Measurements from ENCODE around the gene SLC39A13.

SLC39A13 gene

GRCh38 chr11:47384498-47384897 is 23.9 kb upstream of the SLC39A13 start:
- DNase-seq (ENCODE audit: low spot score): no peak

DNA sequence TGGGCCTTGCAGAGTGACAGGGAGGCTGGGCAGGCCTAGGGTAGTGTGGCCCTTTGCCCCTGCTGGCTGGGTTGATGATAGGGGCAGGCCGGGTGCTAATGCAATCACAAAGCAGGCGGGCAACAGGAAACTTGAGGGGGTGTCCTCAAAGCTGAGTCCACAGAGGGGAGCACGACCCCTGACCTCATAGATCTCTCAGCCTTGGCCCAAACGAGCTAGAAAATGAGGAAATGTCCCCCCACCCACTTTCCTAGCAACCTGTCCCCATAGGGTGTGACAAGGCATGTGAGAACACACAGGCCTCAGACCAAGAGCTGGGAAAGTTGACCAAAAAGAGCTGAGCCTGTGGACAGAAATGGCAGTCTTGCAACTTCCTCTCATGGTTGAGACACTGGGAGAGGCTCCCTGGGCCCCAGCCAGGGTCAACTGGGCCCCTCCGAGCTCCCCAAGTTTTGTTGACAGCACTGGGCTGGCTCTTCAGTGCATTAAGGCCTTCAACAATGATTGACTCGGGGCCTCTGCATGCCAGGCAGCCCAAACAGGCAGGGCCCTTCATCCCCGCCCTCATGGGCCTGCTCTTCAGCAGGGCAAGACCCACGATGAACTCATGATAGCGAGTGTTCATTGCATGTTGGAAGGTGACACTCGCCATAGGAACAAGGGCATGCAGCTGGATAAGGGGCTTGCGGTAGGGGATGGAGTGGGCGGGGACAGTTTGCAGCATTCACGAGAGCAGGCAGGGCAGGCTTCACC is 20.3 kb upstream of the SLC39A13 start:
- no peak for DNase-seq (ENCODE audit: low spot score)

DNA sequence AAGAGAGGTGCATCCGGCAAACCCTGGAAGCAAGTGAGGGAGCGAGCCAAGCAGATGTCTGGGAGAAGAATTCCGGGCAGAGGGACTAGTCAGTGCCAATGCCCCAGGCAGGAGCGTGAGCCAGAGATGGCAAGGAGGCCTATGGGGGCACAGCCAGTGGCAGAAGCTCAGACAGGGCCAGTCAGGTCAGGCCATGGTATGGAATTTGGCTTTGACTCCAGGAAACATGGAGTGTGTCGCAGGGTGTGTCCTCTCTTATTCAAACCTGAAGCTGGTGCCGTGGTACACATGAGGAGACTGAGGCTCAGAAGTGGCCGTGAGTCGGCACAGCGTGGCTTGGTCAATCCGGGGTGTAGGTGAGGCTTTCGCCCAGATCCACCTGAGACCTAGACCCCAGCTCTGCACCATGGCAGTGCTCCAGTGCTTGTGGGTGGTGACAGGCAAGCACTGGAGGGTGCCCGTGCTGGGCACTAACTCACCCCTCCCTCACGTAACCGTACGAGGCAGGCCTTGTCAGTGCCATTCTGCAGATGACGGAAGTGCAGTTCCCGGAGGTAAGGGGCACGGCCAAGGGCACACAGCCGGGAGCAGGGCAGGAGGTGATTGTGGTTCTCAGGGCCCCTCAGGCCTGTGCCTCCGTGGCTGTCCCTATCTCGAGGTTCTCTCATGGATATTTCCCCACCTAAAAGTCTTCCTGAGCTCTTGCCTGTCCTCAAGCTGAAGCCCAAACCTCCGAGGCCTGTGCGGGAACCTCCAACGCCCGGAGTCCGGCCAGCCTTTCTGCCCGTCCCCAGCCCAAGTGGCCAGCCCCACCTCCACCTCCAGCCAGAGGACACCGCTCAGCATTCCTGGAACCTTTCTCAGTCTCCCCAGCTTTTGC is 19.5 kb upstream of the SLC39A13 start:
- no peak for DNase-seq (ENCODE audit: low spot score)

GRCh38 chr11:47389577-47390421 is 18.6 kb upstream of the SLC39A13 start:
- no peak for DNase-seq (ENCODE audit: low spot score)

GRCh38 chr11:47390422-47390760 is 18.0 kb upstream of the SLC39A13 start:
- DNase-seq (ENCODE audit: low spot score): no peak

DNA sequence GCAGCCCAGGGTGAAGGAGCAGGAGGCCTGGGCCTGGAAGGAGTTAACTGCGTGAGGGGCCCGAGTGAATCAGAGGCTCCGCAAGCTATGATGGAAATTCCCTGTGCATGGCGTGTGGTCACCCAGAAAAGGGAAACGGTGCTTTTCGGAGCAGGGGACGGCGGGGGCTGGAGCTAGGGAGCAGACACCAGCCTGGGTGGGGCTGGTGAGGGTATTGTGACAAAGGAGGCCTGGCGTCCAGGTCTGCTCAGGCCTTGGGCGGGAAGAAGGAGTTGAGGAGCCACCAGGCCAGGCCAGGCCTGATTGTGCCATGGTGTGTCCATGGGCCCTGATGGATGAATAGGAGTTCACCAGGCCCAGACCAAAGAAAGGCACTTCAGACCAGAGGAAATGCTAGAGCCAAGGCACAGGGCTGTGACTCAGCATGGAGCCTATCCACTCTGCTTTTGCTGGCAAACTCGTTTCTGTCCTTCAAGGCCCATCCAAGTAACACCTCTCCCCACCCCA is 17.3 kb upstream of the SLC39A13 start:
- no peak for DNase-seq (ENCODE audit: low spot score)

- DNase-seq (ENCODE audit: low spot score): no peak
Observed at GRCh38 chr11:47391711-47392432, 16.5 kb upstream of the SLC39A13 start.

DNA sequence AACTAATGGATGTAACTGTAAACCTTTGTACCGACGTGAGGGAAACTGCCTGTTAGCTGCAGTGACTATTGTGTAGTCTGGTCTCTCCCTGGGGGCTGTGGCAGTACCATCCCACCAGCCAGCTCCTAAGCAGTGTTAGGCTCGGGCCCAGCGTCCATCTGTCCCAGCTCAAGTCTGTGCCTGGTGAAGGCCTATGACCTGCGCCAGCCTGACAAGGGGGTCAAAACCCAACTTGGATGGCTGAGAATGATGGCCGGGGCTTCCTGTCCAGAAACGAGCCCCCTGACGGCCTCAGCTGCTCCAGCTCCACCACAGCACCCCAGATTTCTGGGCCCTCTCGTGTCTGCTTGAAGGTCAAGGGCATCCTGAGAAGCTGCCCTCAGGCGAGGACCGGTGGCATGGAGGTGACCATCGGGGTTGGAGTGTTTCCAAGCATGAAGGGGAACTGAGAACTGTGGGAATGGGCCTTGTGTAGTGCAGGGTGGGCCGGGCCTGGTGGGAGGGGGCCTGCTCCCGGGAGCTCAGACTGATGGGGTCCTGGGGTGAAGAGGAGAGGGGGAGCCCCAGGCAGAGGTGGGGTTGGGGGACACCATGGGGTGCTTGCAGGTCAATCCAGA is 15.7 kb upstream of the SLC39A13 start:
- no peak for DNase-seq (ENCODE audit: low spot score)

DNA sequence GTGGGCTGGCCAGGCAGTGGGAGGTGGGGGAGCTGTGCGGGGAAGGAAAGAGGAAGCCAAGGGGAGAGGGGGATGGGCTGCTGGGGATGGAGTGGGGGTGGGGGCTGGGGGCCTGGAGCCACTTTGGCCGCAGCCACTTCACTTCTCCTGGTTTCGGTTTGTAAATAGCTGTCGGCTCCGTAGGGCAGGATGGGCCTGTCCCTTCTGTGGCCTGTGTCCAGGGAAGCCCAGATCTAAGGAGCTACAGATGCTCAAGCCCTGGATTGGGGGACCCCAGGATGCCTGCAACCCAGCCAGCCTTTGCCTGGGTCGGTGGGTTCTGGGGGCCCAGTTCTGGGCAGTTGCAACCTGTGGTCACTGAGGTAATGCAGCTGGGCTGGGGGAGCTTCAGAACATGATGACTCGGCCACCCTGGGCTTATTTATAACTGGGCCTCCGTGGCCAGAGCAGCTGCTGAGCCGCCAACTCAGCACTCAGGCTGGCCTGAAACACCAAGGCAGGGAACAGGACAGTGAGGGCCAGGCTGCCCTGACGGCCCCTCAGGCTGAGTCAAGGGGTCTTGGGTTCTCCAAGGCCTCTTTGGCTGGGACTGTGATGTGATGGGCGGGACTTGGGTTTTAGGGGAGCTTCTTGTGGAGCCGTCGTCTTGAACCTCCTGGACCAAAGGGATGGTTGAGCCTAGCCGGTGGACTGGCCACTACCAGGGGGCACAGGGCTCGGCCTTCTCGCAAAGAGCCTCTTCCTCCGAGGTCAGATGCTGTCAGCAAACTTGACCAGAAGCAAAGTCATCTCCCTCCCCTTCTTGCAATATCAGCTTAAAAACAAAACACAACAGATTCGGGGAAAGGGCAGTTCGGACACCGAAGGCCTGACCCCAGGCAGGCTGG is 15.0 kb upstream of the SLC39A13 start:
- peak; percentile 81 for DNase-seq (ENCODE audit: low spot score)

DNA sequence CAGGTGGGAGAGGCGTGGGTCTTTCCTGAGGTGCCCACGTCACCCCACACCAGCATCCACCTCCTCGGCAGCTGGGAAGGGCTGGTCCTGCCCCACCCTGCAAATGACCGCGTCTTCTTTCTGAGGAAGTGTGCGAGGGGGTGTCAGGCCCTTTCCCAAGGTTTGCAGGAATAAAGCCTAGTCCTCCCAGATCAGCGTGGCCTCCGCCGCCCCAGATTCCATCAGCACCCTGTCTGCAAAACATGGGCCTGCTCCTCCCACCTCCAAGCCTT is 14.4 kb upstream of the SLC39A13 start:
- no peak for DNase-seq (ENCODE audit: low spot score)

- DNase-seq (ENCODE audit: low spot score): no peak
Observed at GRCh38 chr11:47394322-47395222, 13.8 kb upstream of the SLC39A13 start.

- DNase-seq (ENCODE audit: low spot score): no peak
Observed at GRCh38 chr11:47395223-47396048, 13.0 kb upstream of the SLC39A13 start.

- no peak for DNase-seq (ENCODE audit: low spot score)
Observed at GRCh38 chr11:47396049-47396320, 12.4 kb upstream of the SLC39A13 start.

GRCh38 chr11:47398011-47398410 is 10.4 kb upstream of the SLC39A13 start:
- DNase-seq (ENCODE audit: low spot score): no peak

DNA sequence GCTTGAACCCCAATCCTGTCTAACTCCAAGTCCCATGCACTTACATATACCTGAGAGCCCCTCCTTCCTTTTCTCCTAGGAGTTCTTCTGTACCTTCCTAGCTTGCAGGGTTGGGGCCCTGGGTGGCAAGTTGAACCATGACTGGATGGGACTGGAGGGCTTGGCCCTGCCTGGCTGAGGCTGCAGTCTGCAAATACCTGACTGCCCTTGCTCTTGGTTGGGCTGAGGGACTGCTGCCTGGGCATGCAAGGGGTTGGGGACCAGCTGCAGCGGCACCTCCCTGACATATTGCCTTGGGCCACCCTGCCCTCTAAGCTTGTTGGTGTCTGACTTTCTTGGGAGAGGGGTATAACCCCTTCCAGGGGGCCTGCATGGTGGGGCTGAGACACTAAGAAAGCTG is 9.8 kb upstream of the SLC39A13 start:
- no peak for DNase-seq (ENCODE audit: low spot score)

DNA sequence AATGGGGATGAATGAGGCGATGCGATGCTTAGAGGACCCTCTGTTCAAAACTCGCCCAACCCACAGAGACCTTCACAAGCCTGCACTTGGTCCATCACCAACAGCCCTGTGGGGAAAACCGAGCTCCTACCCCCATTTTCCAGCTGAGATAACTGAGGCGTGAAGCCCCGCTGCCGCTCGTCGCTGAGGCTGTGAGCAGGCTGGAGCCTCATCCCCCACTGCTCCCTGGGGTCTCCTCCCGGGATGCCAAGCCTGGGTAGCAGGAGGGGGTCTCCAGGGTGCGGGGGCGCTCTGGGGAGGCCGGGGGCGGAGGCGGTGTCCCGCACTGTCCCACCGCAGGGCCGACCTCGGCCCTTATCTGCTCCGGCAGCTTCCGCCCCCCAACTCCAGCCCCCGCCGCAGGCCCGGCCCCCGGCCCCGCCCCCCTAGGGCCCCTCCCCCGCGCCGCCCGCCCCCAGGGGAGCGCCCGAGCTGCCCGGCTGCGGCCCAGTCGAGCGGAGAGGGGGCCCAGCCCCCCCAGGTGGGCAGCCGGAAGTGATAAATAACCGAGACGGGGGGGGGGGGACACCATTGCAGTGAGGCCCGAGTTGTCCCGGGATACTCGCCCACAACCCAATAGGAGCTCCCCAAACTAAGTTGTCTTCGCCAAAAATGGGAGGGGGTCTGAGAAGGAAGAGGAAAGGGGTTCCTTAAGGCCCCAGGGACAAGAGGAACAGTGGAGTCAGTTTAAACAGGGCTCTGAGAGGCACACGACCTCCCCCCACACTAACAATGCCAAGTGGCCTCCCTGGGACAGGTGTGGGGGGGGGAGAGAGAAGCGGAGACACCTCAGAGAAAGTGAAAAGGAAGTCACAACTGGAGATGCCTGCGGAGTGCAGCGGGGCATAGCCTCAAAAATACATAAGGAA is 8.3 kb upstream of the SLC39A13 start:
- DNase-seq (ENCODE audit: low spot score): peak; percentile 32

- DNase-seq (ENCODE audit: low spot score): no peak
Observed at GRCh38 chr11:47400768-47401279, 7.6 kb upstream of the SLC39A13 start.

Data from hepatic stellate cell (primary cell).